GM19099 (cell line): ENCODE measurements around the gene MMP23B.

Experiments
- POLR2A ChIP-seq: IDR thresholded peaks from 3 replicates; pipeline ENCODE4 v1.6.1; 2011; ENCODE audit warnings: low read depth; ENCODE audit not compliant: insufficient read length; ENCODE audit errors: extremely low read depth

The MMP23B gene

GRCh38 chr1:1600861-1601563, 31.0 kb upstream of the MMP23B start:
- no peak for TF ChIP-seq POLR2A

GRCh38 chr1:1601564-1602303, 30.2 kb upstream of the MMP23B start:
- TF ChIP-seq POLR2A, result no peak

DNA sequence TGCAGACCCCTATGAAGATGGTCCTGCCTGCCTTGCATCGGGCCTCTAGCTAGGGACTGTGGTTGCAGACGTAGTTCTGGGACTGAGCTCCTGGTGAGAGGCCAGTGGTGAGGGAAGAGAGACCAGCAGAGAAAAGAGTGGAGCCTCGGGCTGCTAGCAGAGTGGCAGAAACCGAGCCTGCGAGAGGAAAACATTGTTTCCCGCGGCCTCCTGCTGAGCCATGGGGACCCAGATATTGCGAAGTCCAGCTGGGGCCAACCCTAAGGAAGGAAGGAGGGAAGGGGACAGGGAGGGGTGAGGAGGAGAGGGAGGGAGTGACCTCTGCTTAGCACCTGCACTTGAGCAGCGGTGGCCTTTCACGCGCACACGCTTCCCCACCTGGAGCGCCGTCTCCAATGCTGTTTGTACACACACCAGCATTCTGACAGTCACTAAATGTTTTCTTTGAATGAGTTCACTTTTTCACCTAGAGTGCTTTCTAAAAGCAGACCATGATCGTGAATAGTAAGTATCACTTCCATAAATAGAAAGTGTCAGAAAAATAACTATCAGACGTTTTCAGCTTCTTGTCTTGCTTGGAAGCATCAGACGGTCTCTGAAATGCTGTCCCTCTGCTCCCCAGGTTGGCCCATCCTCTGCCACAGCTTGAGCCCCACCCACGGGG, 29.5 kb upstream of the MMP23B start:
- TF ChIP-seq POLR2A, result no peak

- no peak for TF ChIP-seq POLR2A
Observed at GRCh38 chr1:1602968-1603506, 28.9 kb upstream of the MMP23B start.

- TF ChIP-seq POLR2A, result no peak
Observed at GRCh38 chr1:1603671-1604373, 28.2 kb upstream of the MMP23B start.

GRCh38 chr1:1604374-1605033, 27.5 kb upstream of the MMP23B start:
- no peak for TF ChIP-seq POLR2A

DNA sequence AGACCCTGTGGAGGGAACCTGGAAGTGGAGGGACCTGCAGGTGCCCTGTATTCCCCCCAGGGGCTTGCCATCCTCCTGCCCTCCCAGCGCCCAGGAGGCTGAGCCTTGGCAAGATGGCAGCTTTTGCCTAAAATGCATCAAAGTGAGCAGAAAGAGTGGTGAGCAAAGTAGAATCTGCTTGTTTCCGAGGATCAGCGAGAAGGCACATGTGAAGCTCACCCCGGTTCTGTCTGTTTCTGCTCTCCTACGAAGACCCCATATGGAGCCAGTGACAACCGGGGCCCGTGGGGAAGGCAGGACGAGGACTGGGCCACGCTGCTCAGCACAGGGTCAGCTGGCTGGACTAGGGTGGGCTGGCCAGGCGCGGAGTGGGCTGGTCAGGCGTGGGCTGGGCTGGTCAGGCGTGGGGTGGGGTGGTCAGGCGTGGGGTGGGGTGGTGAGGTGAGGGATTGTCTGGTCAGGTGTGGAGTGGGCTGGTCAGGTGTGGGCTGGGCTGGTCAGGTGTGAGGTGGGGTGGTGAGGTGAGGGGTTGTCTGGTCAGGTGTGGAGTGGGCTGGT, 26.9 kb upstream of the MMP23B start:
- no peak for TF ChIP-seq POLR2A

- TF ChIP-seq POLR2A, result no peak
Observed at GRCh38 chr1:1605724-1606123, 26.2 kb upstream of the MMP23B start.

DNA sequence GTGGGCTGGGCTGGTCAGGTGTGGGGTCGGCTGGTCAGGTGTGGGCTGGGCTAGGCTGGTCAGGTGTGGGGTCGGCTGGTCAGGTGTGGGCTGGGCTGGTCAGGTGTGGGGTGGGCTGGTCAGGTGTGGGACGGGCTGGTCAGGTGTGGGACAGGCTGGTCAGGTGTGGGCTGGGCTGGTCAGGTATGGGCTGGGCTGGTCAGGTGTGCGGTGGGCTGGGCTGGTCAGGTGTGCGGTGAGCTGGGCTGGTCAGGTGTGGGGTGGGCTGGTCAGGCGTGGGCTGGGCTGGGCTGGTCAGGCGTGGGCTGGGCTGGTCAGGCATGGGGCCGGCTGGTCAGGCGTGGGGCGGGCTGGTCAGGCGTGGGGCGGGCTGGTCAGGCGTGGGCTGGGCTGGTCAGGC, 25.7 kb upstream of the MMP23B start:
- TF ChIP-seq POLR2A, result no peak

DNA sequence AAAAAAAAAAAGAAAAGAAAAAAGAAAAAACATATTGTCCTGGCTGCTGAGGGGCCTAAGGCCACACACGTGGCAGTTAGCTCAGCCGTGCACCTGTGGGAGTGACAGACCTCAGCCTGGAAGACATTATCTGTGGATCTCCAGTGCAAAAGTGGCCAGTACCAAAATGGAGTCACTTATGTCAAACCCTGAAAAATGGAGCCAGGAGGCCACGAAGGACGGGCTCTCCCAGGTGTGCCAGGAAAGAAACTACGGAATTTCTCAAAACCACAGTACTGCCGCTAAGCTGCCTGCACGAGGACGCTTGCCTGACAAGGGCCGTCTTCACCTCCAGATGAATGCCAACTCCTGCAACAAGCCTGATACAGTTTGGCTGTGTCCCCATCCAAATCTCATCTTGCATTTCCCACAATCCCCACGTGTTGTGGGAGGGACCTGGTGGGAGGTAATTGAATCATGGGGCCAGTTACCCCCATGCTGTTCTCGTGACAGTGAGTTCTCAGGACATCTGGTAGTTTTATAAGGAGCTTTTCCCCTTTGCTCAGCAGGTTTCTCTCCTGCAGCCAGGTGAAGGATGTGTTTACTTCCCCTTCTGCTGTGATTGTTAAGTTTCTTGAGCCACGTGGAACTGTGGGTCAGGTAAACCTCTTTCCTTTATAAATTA, 22.0 kb upstream of the MMP23B start:
- no peak for TF ChIP-seq POLR2A

DNA sequence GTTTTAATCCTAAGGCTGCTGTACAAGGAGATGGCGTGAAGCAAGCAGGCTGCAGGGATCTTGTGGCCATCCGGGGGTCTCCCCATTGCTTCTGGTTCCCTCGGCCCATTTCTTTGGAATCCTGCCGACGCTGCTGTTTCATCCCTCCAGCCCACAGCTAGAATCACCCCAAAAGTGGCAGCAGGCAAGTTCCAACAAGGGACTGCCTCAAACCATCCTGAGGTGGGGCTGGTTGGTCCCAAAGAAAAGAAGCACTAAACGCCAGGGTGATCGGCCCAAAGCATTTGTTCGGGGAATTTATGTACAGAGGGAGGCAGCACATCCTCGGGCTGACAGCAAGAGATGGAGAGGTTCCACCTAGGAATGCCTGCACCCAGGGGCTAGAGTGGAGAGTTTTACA, 21.2 kb upstream of the MMP23B start:
- no peak for TF ChIP-seq POLR2A

GRCh38 chr1:1612104-1612400, 19.9 kb upstream of the MMP23B start:
- no peak for TF ChIP-seq POLR2A

GRCh38 chr1:1613509-1614082, 18.4 kb upstream of the MMP23B start:
- no peak for TF ChIP-seq POLR2A
